CD4-positive, CD25-positive, alpha-beta regulatory T cell (primary cell): ENCODE data around the gene HYAL1. TPM values are rescaled to one million over a fixed set of nuclear protein-coding genes. Genes with fewer than 3 reads are reported as not detected.
A peak's percentile ranks its signal among the peaks of the same experiment; 100 is the strongest.
"Not testable (repeated sequence)": the region's sequence is repeated elsewhere in the genome, so short reads cannot be mapped to it uniquely, and the experiment has no call there.

Experiments used
- ATAC-seq, 2 donors: fragments of 150-1000 bp; cut with Tn5 transposase; one replicate each; pipeline ENCODE4 v1.10.0; 2021; ENCODE audit warnings: low read depth in 2 of 2, moderate number of reproducible peaks in 2 of 2, moderate library complexity in 1 of 2
- DNase-seq, 3 donors: peaks; one replicate each; pipeline versions ENCODE4 v3.0.0 to v3.0.0-alpha.2; 2012 to 2022; ENCODE audit warnings: mixed read lengths in 1 of 3
- H3K27ac ChIP-seq: one replicate; pipeline ENCODE4 v1.7.0; 2013; ENCODE audit warnings: mild to moderate bottlenecking, low read length; ENCODE audit not compliant: insufficient read depth, poor library complexity, severe bottlenecking
- H3K27me3 ChIP-seq: one replicate; pipeline ENCODE4 v1.7.0; 2013; ENCODE audit warnings: low read length; ENCODE audit not compliant: control insufficient read depth, insufficient read depth
- H3K36me3 ChIP-seq: one replicate; pipeline ENCODE4 v1.7.0; 2013; ENCODE audit warnings: mild to moderate bottlenecking, low read length, moderate library complexity; ENCODE audit not compliant: control insufficient read depth, insufficient read depth
- H3K4me1 ChIP-seq: 2 replicates; pipeline ENCODE4 v1.7.0; 2013; ENCODE audit warnings: mild to moderate bottlenecking, low read length; ENCODE audit not compliant: insufficient read depth, control insufficient read depth, poor library complexity, severe bottlenecking
- H3K4me3 ChIP-seq: one replicate; pipeline ENCODE4 v1.7.0; 2013; ENCODE audit warnings: low read depth, mild to moderate bottlenecking, low read length, moderate library complexity
- H3K9me3 ChIP-seq, 2 experiments: 1 replicate in 1 of 2; 2 replicates in 1 of 2; pipeline ENCODE4 v1.7.0; 2013; ENCODE audit warnings: low read length in 2 of 2, mild to moderate bottlenecking in 1 of 2, moderate library complexity in 1 of 2; ENCODE audit not compliant: control insufficient read depth in 2 of 2
- H3K27ac Mint-ChIP-seq, 3 donors: one replicate each; pipeline ENCODE4 v1.8.0; 2020 to 2022; ENCODE audit warnings: mild to moderate bottlenecking in 3 of 3, mixed read lengths in 3 of 3, moderate library complexity in 2 of 3
- H3K27me3 Mint-ChIP-seq: one replicate; pipeline ENCODE4 v1.8.0; 2022; ENCODE audit warnings: mild to moderate bottlenecking, mixed read lengths
- H3K36me3 Mint-ChIP-seq: one replicate; pipeline ENCODE4 v1.8.0; 2020; ENCODE audit warnings: mixed read lengths
- H3K4me1 Mint-ChIP-seq, 4 donors: one replicate each; pipeline ENCODE4 v1.8.0; 2020 to 2022; ENCODE audit warnings: mixed read lengths in 4 of 4, mild to moderate bottlenecking in 1 of 4
- H3K4me3 Mint-ChIP-seq, 4 donors: one replicate each; pipeline ENCODE4 v1.8.0; 2020 to 2022; ENCODE audit warnings: mild to moderate bottlenecking in 4 of 4, mixed read lengths in 4 of 4, moderate library complexity in 3 of 4
- H3K9me3 Mint-ChIP-seq, 7 donors: one replicate each; pipeline ENCODE4 v1.8.0; 2020 to 2022; ENCODE audit warnings: mixed read lengths in 7 of 7, mild to moderate bottlenecking in 3 of 7, moderate library complexity in 2 of 7
- polyA plus RNA-seq, 4 donors: library from polyadenylated mRNA; unstranded; fragments of 300-500 nt; fragmentation: Illumina TruSeq; gene quantifications; one replicate each; pipeline ENCODE4 v1.2.3, GENCODE V29; 2021
- total RNA-seq: library from RNA; stranded (reverse); gene quantifications from one replicate; pipeline ENCODE4 v1.2.3, GENCODE V29; 2022

Gene HYAL1
- total and polyA plus RNA-seq, 5 donors from 2014 or later: 0.07 to 0.35 (median 0.21) TPM; not detected in 1

GRCh38 chr3:50275141-50275995 is 28.0 kb downstream of the HYAL1 start:
- no peak overlapping the region for H3K27ac Mint-ChIP-seq
- H3K27me3 Mint-ChIP-seq: peaks cover 55% of the 10 kb centered on the region
- ATAC-seq (no peak), DNase-seq (no peak)
- H3K4me3 Mint-ChIP-seq: peak overlapping the region in 3 of 4 donors; percentile 53 to 91 (median 61)
- H3K9me3 ChIP-seq: no peaks in the 10 kb centered on the region
- peaks cover 29% of the 10 kb centered on the region for H3K4me1 ChIP-seq
- H3K9me3 Mint-ChIP-seq: peaks cover 0 to 2% (median 0%) of the 10 kb centered on the region in 7 donors
- no peak overlapping the region for H3K4me3 ChIP-seq
- no peak overlapping the region for H3K27ac ChIP-seq
- no peaks in the 10 kb centered on the region for H3K36me3 Mint-ChIP-seq
- peaks cover 0 to 28% (median 13%) of the 10 kb centered on the region in 4 donors for H3K4me1 Mint-ChIP-seq
- peaks cover 8% of the 10 kb centered on the region for H3K27me3 ChIP-seq
- no peaks in the 10 kb centered on the region for H3K36me3 ChIP-seq

- H3K36me3 Mint-ChIP-seq: no peaks in the 10 kb centered on the region
- peak in 1 of 2 donors; percentile 35 for ATAC-seq
- peaks cover 0 to 28% (median 13%) of the 10 kb centered on the region in 4 donors for H3K4me1 Mint-ChIP-seq
Observed at GRCh38 chr3:50274371-50275104, 28.8 kb downstream of the HYAL1 start.

GRCh38 chr3:50273689-50274065 is 29.7 kb downstream of the HYAL1 start:
- H3K27me3 ChIP-seq: peaks cover 8% of the 10 kb centered on the region
- peaks cover 29% of the 10 kb centered on the region for H3K4me1 ChIP-seq
- H3K9me3 Mint-ChIP-seq: peaks cover 0 to 2% (median 0%) of the 10 kb centered on the region in 7 donors
- H3K27ac ChIP-seq: no peak overlapping the region
- H3K27me3 Mint-ChIP-seq: peaks cover 55% of the 10 kb centered on the region
- ATAC-seq (no peak), DNase-seq (no peak)
- no peak overlapping the region for H3K27ac Mint-ChIP-seq
- H3K4me3 Mint-ChIP-seq: no peak overlapping the region
- H3K4me1 Mint-ChIP-seq: peaks cover 0 to 28% (median 14%) of the 10 kb centered on the region in 4 donors
- no peak overlapping the region for H3K4me3 ChIP-seq
- no peaks in the 10 kb centered on the region for H3K36me3 Mint-ChIP-seq
- no peaks in the 10 kb centered on the region for H3K9me3 ChIP-seq
- H3K36me3 ChIP-seq: no peaks in the 10 kb centered on the region

More at GRCh38 chr3:50274371-50275104, 28.8 kb downstream of the HYAL1 start:
- no peak overlapping the region for H3K4me3 ChIP-seq
- H3K9me3 ChIP-seq: no peaks in the 10 kb centered on the region
- H3K4me1 ChIP-seq: peaks cover 29% of the 10 kb centered on the region
- no peak overlapping the region for H3K27ac ChIP-seq
- peaks cover 8% of the 10 kb centered on the region for H3K27me3 ChIP-seq
- H3K27ac Mint-ChIP-seq: peak overlapping the region in 2 of 3 donors; percentile 6 to 65
- H3K9me3 Mint-ChIP-seq: peaks cover 0 to 2% (median 0%) of the 10 kb centered on the region in 7 donors
- H3K36me3 ChIP-seq: no peaks in the 10 kb centered on the region
- DNase-seq: peak; percentile 56 to 84 (median 64)
- H3K27me3 Mint-ChIP-seq: peaks cover 55% of the 10 kb centered on the region
- H3K4me3 Mint-ChIP-seq: peak overlapping the region; percentile 52 to 73 (median 62)

DNA sequence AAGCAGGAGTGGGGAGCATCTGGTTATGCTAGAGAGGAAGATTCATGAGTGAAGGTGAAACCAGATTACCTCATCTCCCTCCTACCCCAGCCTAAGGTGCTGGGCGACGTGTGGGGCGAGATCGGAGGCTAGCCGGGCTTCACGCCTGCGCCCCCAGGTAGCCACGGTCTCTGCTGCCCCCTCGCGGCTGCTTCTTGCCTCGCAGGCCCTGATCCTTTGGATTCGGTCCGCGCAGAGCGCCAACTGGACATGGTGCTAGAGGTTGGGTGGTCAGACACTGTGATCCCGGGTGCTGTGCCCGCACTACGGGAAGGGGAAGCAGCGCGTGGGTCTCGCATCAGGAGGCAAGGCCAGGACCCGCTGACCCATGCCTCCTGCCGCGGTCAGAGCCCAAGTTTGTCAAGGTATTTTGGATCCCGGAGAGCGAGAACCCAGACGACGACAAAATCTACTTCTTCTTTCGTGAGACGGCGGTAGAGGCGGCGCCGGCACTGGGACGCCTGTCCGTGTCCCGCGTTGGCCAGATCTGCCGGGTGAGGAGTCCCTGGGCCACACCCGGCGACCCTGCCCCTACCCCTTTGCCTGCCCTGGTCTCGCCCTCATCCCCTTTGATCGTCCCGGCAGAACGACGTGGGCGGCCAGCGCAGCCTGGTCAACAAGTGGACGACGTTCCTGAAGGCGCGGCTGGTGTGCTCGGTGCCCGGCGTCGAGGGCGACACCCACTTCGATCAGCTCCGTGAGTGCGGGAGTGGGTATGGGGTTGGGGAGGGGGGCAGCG is 30.3 kb downstream of the HYAL1 start:
- no peaks in the 10 kb centered on the region for H3K36me3 Mint-ChIP-seq
- Histone ChIP-seq H3K4me3 (no peak overlapping the region), H3K4me1 (peaks cover 29% of the 10 kb centered on the region), H3K27me3 (peaks cover 7% of the 10 kb centered on the region), H3K27ac (no peak overlapping the region), H3K36me3 (no peaks in the 10 kb centered on the region), H3K9me3 (no peaks in the 10 kb centered on the region)
- H3K4me1 Mint-ChIP-seq: peaks cover 0 to 28% (median 15%) of the 10 kb centered on the region in 4 donors
- peaks cover 55% of the 10 kb centered on the region for H3K27me3 Mint-ChIP-seq
- ATAC-seq (peak; percentile 84 to 87), DNase-seq (peak; percentile 74 to 82 (median 80))
- H3K27ac Mint-ChIP-seq: peak overlapping the region in 1 of 3 donors; percentile 87
- peaks cover 0 to 2% (median 0%) of the 10 kb centered on the region in 7 donors for H3K9me3 Mint-ChIP-seq
- peak overlapping the region; percentile 63 to 91 (median 82) for H3K4me3 Mint-ChIP-seq

DNA sequence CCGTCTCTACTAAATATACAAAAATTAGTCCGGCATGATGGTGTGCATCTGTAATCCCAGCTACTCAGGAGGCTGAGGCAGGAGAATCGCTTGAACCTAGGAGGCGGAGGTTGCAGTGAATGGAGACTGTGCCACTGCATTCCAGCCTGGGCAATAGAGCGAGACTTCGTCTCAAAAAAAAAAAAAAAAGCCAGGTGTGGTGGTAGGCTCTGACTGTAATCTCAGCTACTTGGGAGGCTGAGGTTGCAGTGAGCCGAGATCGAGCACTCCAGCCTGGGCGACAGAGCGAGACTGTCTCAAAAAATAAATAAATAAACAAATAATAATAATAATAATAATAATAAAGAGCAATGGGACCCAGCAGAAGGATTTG is 30.9 kb downstream of the HYAL1 start:
- not testable (repeated sequence) for H3K27ac ChIP-seq, H3K9me3 Mint-ChIP-seq, H3K27me3 ChIP-seq, H3K27ac Mint-ChIP-seq, ATAC-seq, H3K36me3 ChIP-seq, H3K4me3 ChIP-seq, DNase-seq, H3K9me3 ChIP-seq, H3K36me3 Mint-ChIP-seq
- Mint-ChIP-seq H3K4me3 (peak overlapping the region in 3 of 4 donors; percentile 63 to 83 (median 81)), H3K4me1 (peaks cover 0 to 28% (median 15%) of the 10 kb centered on the region in 4 donors), H3K27me3 (peaks cover 49% of the 10 kb centered on the region)
- H3K4me1 ChIP-seq: peaks cover 29% of the 10 kb centered on the region

DNA sequence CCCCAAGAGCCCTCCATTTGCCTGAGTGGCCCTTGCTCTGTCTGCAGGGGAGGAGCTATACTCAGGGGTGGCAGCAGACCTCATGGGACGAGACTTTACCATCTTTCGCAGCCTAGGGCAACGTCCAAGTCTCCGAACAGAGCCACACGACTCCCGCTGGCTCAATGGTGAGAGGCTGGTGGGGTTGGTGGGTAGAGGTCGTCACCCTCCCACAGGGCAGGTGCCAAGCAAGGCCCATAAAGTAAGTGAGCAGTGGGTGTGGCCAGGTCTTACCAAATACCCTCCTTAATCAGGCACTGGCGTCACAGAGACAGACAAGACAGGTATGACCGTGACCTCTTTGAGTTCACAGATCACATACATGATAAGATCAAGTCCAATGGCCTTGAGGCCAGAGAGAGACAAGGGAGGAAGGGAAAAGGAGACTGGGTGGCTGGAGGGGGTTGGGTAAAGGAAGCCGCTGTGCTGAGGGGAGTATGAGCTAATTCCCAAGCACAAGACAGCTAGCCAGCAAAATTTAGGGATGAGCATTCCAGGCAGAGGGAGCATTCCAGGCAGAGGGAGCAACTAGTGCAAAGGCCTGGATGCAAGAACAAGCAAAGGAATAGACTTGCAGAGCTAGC is 31.9 kb downstream of the HYAL1 start:
- H3K27ac ChIP-seq: no peak overlapping the region
- Mint-ChIP-seq H3K4me1 (peaks cover 0 to 28% (median 15%) of the 10 kb centered on the region in 4 donors), H3K4me3 (peak overlapping the region in 1 of 4 donors; percentile 7), H3K36me3 (no peaks in the 10 kb centered on the region), H3K27ac (no peak overlapping the region), H3K27me3 (peaks cover 43% of the 10 kb centered on the region), H3K9me3 (peaks cover 0 to 2% (median 0%) of the 10 kb centered on the region in 7 donors)
- H3K36me3 ChIP-seq: no peaks in the 10 kb centered on the region
- peaks cover 29% of the 10 kb centered on the region for H3K4me1 ChIP-seq
- H3K4me3 ChIP-seq: no peak overlapping the region
- H3K9me3 ChIP-seq: no peaks in the 10 kb centered on the region
- H3K27me3 ChIP-seq: peaks cover 6% of the 10 kb centered on the region
- ATAC-seq: no peak
- no peak for DNase-seq
